NOMO-1 (cell line): ENCODE results near the gene NDRG3.
"Not testable (repeated sequence)": the region's sequence is repeated elsewhere in the genome, so short reads cannot be mapped to it uniquely, and the experiment has no call there.

ENCODE experiments used
- DNase-seq, 2 experiments: peaks; one replicate each; lab custom pipeline; 2025; ENCODE audit not compliant: unreplicated experiment in 2 of 2; lab: John Stamatoyannopoulos, UW

NDRG3 gene

GRCh38 chr20:36614781-36615557, 130.9 kb downstream of the NDRG3 start:
- DNase-seq, result no peak

- DNase-seq, result no peak
These were observed 131.9 kb downstream of the NDRG3 start for GRCh38 chr20:36613974-36614373.

GRCh38 chr20:36611625-36612024, 134.3 kb downstream of the NDRG3 start:
- DNase-seq, result no peak

- DNase-seq, result not testable (repeated sequence)
These were observed 137.5 kb downstream of the NDRG3 start for GRCh38 chr20:36608388-36608728.

- DNase-seq, result peak; percentile 7 to 45
These were observed 138.1 kb downstream of the NDRG3 start for GRCh38 chr20:36607586-36608387.

- peak; percentile 80 to 84 for DNase-seq
These were observed 139.5 kb downstream of the NDRG3 start for GRCh38 chr20:36606158-36607066.

- DNase-seq, result peak; percentile 97 to 98
These were observed 140.3 kb downstream of the NDRG3 start, which contains the start of gene RAB5IF for GRCh38 chr20:36605399-36606157. Gene RAB5IF (plus strand): TSS chr20:36605779. CDS start chr20:36605952, 173 bp downstream.

GRCh38 chr20:36604952-36605398, 140.9 kb downstream of the NDRG3 start:
- DNase-seq, result peak; percentile 68 to 82
